ENCODE measurements around the gene NCCRP1.
A peak's percentile ranks its signal among the peaks of the same experiment; 100 is the strongest.
"Not testable (repeated sequence)": the region's sequence is repeated elsewhere in the genome, so short reads cannot be mapped to it uniquely, and the experiment has no call there.

NCCRP1 gene

DNA sequence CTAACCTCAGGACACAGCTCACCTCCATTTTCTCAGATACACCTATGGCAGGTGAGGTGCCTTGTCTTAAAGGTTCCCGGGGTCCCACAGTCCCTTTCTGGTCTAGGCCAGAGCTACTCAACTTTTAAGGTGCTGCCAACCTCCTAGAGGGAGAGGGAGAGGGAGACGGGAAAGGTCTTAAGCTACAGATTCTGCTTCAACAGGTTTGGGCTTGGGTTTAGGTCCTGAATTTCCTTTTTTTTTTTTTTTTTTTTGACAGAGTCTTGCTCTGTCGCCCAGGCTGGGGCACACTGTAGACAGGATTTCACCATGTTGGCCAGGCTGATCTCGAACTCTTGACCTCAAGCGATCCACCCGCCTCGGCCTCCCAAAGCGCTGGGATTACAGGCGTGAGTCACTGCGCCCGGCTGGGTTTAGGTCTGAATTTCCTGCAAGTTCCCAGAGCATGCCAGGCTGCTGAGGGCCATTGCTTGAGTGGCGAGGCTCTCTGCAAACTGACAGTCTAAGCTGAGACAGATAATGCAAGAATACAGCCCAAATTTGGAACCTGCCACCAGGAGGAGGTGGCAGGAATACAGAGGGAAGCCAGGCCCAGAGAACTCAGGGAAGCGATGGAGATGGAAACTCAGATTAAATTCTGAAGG is 15.1 kb downstream of the NCCRP1 start:
- no peak for DNase-seq

GRCh38 chr19:39212375-39212742 is 15.6 kb downstream of the NCCRP1 start:
- DNase-seq, result peak; percentile 10 to 61

GRCh38 chr19:39215323-39215722 is 18.6 kb downstream of the NCCRP1 start:
- DNase-seq, result not testable (repeated sequence)

DNA sequence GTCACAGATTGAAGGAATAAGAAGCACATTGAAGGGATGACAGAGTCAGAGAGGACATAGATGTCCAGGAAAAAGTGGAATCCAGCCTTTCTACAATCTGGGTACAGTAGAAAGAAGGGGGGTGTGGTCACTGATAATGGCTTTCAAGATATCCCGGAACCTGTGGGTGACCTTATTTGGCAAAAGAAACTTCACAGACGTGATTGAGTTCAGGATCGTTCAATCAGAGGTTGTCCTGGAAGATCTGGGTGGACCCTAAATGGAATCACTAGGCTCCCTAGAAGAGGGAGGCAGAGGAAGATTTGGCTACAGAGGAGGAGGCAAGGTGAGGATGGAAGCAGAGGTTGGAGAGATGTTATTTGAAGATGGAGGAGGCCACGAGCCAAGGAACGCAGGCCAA is 20.3 kb downstream of the NCCRP1 start:
- no peak for DNase-seq

- DNase-seq, result no peak
These were observed 21.7 kb downstream of the NCCRP1 start for GRCh38 chr19:39218230-39219007.

DNA sequence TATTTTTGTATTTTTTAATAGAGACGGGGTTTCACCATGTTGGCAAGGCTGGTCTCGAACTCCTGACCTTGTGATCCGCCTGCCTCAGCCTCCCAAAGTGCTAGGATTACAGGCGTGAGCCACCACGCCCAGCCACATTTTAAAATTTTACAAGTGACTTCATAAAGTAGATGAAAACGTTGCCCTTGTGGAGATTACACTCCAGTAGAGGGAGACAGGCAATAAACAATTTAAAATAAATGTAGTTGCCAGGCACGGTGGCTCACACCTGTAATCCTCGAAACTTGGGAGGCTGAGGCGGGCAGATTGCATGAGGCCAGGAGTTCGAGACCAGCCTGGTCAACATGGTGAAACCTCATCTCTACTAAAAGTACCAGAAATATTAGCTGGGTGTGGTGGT is 22.3 kb downstream of the NCCRP1 start:
- not testable (repeated sequence) for DNase-seq

DNA sequence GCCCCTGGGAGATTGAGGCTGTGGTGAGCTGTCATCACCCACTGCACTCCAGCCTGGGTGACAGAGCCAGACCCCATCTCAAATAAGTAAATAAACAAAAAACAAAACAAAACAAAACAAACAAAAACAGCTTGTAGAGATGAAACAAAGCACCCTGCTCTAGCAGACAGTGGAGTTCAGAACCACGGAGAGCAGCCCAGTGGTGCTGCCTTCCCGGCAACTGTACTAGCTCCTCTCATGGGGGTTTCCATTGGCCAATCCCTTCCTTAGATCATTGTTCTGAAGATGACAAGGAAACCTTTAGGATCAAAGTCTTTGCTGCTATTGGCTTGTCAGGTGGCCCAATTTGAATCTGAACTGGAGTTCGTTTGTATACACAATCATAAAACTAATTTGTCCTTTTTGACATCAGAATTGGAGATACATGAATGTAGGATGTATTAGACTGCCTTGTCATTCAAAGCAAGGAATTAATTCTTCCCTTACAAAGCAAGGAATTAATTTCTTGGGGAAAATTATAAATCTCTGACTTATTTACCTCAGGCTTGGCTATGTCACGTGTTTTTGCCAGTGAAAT is 27.0 kb downstream of the NCCRP1 start:
- DNase-seq, result peak; percentile 3 to 15

DNA sequence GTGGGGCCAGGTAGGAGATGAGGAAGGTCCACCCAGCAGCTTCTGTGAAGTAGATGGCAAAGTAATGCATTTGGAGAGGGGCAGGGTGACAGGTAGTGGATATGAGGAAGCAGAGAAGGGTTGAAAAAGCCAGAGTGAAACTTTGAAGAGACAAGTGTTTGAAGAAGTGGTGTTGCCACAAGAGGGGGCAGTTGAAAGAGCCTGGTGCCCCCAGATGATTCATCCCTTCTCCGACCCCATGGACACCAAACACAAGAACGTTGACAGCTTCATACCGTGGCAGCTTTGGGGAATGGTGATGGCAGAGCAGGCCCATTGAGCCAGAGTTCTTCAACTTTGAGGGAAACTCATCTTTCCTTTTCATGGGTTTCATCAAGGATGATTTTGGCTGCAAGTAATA is 28.1 kb downstream of the NCCRP1 start:
- no peak for DNase-seq

GRCh38 chr19:39230096-39230764 is 33.5 kb downstream of the NCCRP1 start:
- no peak for DNase-seq

GRCh38 chr19:39232708-39233107 is 35.9 kb downstream of the NCCRP1 start:
- DNase-seq, result no peak

- DNase-seq, result no peak
These were observed 39.8 kb downstream of the NCCRP1 start for GRCh38 chr19:39236527-39236926.

DNA sequence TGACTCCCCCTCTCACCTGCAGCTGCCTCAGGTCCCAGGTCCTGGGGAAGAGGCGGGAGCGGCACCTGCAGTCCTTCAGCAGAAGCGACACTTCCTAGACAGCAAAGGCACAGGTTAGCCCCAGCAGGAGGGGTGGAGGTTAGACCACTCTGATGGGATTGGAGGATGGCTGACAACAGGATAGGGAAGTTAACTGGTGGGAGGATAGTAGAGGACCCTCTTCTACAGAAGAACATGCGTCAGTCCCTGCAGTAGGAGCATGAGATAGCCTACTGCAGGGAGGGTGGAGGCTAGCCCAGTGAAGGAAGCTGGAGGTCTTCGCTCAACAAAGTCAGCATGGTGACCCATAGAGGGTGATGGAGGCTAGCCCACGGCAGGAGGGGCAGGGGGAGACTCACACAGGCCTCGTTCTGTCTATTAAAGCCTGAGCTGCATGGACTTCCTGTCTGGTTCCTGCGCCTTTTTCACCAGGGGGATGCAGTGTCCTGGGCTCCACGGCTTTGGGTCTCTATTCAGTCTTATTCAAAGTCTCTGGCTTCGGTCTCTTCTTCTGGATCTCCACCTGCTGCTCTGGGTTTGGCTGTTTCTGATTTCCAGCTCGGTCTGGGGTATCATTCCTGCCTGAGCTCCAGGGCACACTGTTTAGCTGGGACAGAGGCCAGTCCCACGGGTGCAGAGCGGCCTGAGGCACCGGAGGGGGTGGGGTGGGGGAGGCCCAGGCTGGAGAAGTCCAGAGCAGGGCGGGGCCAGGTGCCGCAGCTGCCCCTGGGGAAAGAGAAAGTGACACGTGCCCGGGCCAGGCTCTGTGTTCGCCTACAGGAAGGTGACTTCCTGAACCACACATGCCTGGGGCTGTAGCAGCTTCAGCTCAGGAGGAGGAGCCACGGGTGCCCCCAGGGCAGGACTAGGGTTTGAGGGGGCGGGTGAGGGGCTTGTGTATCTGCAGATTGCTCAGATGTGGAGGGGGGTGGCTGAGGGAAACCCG is 40.7 kb downstream of the NCCRP1 start:
- no peak for DNase-seq

- DNase-seq, result no peak
These were observed 41.4 kb downstream of the NCCRP1 start for GRCh38 chr19:39238209-39238608.

GRCh38 chr19:39238944-39239343 is 42.2 kb downstream of the NCCRP1 start:
- DNase-seq, result no peak

GRCh38 chr19:39240421-39240820 is 43.7 kb downstream of the NCCRP1 start:
- no peak for DNase-seq

DNA sequence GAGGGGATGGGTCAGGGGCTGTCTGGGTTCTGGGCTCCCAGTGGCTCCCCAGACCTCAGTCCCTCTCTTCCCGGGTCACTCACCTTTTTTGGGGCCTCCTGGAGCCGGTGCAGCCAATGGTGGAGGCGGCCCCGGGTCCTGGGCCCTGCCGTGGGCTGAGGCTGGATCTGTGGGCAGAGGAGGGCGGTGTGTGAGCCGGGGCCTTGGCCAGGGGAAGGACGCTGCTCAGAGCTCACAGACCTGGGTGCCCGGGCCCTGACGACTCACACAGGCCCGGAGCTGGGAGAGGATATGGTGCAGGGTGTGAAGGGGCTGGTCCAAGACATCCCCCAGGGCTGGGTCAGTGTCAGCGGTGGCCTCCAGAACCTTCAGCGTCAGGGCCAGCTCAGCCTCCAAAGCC is 47.0 kb downstream of the NCCRP1 start:
- not testable (repeated sequence) for DNase-seq

DNA sequence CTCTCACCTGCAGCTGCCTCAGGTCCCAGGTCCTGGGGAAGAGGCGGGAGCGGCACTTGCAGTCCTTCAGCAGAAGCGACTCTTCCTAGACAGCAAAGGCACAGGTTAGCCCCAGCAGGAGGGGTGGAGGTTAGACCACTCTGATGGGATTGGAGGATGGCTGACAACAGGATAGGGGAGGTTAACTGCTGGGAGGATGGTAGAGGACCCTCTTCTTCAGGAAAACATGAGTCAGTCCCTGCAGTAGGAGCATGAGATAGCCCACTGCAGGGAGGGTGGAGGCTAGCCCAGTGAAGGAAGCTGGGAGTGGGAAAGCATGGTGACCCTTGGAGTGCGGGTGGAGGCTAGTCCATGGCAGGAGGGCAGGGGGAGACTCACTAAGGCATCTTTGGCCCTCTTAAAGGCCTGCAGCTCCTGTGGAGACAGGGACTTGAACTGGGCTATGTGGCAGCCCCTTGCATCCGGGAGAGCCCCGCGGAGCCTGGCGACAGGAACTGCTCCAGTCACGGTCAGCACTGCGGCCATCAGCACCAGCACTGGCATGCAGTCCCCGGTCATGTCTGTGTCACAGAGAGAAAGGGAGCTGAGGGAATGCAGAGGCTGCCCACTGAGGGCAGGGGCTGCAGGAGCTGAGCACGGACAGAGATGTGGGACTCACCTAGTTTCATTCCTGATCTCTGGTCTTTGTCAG is 47.8 kb downstream of the NCCRP1 start, which contains the start of gene IFNL3:
TSS of gene IFNL3 (minus strand) at position 597 of the 691 bp plus-strand sequence. CDS start at position 558, 39 bp downstream.
- DNase-seq, result not testable (repeated sequence)

DNA sequence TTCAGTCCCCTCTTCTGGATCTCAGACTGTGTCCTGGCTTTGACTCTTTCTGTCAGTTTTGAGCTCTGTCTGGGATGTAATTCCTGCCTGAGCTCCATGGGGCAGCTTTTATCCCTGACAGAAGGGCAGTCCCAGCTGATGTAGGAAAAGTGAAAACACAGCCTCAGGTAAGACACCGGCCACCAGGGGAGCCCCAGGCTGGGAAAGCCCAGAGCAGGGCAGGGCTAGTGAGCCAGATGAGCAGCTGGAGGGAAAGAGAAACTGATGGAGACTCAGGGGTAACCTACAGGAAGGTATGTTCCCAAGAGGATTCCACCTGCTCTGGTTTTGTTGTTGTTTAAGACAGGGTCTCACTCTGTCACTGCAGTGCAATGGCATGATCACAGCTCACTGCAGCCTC is 48.4 kb downstream of the NCCRP1 start:
- not testable (repeated sequence) for DNase-seq

- DNase-seq, result no peak
These were observed 50.3 kb downstream of the NCCRP1 start for GRCh38 chr19:39246951-39247669.

DNA sequence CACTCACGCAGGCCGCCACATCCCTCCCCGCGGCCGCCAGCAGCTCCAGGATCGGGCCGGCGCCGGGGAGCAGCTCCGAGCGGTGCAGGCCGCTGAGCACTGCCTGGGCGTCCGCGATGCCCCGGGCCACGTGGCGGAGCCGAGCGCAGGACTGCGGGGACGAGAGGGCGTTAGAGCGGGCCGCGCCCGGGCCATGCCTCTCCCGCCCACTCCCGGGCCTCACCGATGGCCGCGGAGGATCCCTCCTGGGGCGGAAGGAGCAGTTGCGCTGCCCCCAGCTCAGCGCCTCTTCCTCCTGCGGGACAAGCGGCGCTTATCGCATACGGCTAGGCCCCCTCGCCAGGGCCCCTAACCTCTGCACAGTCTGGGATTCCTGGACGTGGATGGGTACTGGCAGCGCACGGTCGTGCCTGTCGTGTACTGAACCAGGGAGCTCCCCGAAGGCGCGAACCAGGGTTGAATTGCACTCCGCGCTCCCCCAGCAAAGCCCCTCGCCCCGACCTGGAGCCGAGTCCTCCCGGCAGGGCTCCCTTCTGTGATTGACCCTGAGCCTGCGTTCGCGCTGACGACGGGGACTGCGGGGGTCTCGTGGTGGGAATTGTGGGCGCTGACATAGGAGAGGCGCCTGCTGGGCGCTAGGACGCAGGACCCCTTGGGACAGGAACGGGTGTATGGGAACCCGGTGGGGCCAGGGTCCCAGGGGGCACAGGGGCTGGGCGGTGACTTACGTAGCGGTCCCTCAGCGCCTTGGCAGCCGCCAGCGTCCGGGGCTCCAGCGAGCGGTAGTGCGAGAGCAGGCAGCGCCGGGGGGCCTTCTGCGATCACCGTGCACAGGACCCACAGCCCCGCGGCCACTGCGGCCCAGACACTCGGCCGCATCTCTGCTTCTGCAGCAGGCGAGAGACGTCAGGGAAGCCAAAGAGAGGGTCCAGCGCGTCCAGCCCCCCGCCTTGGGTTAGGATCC is 51.2 kb downstream of the NCCRP1 start:
- DNase-seq, result no peak

All from inflammatory macrophage treated with lipopolysaccharide for 1 hour (primary cell).